Measurements from ENCODE around the gene CRY1.

CRY1 gene

DNA sequence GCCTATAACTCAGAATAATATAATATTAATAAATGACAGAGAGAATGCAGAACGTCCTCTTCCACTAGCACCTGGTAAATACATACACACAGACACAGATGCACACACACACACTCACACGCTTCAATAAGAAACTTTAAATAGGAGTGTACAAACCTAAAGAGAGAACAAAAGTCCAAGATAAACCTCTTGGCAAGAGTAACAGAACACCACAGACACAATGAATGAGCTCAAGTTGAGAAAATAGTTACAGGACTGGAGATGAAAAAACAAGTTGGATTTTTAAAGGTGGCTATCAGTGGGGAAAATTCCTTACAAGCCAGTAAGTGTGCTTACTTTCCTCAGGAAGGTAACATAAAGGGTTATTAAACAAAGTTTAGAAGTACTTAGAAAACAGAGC is 35.2 kb downstream of the CRY1 start:
- Histone ChIP-seq H3K36me3 (ENCODE audit: low read length) (0 out of 2 replicates have a peak, but pooled peaks cover 2% of the 10 kb centered on the region), H3F3A (ENCODE audit: insufficient read depth) (no peaks in the 10 kb centered on the region), H2AFZ (ENCODE audit: low read depth, low read length, severe bottlenecking) (no peak overlapping the region), H3K27me3 (ENCODE audit: low read length) (no peaks in the 10 kb centered on the region), H3K4me3 (ENCODE audit: insufficient read depth, low read length, poor library complexity, severe bottlenecking) (no peak overlapping the region), H3K4me2 (ENCODE audit: low read depth, low read length, poor library complexity, severe bottlenecking) (no peak overlapping the region), H3K27ac (ENCODE audit: low read depth, low read length) (no peak overlapping the region), H4K20me1 (ENCODE audit: low read depth, low read length) (no peaks in the 10 kb centered on the region), H3K9me3 (ENCODE audit: insufficient read depth, low read length) (0 out of 2 replicates have a peak, but pooled peaks cover 6% of the 10 kb centered on the region), H3K9ac (ENCODE audit: low read length) (no peak overlapping the region), H3K9me2 (replicated peaks; ENCODE audit: insufficient read depth, low read length) (no peaks in the 10 kb centered on the region), H3K79me2 (ENCODE audit: insufficient read depth, low read length) (no peaks in the 10 kb centered on the region)
- TF ChIP-seq EZH2phosphoT487 (conservative IDR thresholded peaks at IDR 0.05; ENCODE audit: low read length), result no peak
- TF ChIP-seq, protein P1, sequence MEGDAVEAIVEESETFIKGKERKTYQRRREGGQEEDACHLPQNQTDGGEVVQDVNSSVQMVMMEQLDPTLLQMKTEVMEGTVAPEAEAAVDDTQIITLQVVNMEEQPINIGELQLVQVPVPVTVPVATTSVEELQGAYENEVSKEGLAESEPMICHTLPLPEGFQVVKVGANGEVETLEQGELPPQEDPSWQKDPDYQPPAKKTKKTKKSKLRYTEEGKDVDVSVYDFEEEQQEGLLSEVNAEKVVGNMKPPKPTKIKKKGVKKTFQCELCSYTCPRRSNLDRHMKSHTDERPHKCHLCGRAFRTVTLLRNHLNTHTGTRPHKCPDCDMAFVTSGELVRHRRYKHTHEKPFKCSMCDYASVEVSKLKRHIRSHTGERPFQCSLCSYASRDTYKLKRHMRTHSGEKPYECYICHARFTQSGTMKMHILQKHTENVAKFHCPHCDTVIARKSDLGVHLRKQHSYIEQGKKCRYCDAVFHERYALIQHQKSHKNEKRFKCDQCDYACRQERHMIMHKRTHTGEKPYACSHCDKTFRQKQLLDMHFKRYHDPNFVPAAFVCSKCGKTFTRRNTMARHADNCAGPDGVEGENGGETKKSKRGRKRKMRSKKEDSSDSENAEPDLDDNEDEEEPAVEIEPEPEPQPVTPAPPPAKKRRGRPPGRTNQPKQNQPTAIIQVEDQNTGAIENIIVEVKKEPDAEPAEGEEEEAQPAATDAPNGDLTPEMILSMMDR (IDR thresholded peaks at IDR 0.05; ENCODE audit: insufficient read depth, low read length, poor library complexity, severe bottlenecking), result no peak

DNA sequence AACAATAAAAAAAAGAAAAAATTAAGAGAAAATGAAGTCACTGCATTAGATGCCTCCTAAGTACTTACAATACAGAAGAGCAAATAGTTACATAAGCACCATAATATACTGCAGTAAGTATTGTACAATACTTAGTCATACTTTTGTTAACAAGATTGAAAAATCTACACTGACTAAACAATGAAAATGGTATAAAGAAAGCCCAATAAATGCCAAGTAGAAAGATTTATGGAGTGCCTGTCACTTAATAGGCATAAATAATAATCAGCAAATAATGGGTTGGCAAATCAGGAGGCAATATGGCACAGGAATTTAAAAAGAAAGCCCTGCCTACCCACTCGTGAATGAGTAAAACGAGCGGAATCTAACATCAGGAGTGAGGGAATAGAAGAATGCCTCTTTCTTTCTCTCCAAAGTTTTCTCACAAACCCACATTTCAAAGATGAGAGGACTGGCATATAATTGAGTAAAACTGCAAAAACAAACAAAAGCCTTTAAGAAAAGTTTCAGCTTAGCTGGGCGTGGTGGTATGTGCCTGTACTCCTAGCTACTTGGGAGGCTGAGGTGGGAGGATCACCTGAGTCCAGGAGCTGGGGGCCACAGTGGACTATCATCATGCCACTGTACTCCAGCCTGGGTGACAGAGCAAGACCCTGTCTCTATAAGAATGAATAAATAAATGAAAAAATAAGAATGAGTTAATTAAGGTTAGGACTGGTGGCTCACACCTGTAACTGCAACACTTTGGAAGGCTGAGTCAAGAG is 36.1 kb downstream of the CRY1 start:
- Histone ChIP-seq H3K9me2 (replicated peaks; ENCODE audit: insufficient read depth, low read length) (no peaks in the 10 kb centered on the region), H3K9ac (ENCODE audit: low read length) (no peak overlapping the region), H2AFZ (ENCODE audit: low read depth, low read length, severe bottlenecking) (no peak overlapping the region), H3K27ac (ENCODE audit: low read depth, low read length) (no peak overlapping the region), H3F3A (ENCODE audit: insufficient read depth) (no peaks in the 10 kb centered on the region), H3K36me3 (ENCODE audit: low read length) (0 out of 2 replicates have a peak, but pooled peaks cover 2% of the 10 kb centered on the region), H3K27me3 (ENCODE audit: low read length) (no peaks in the 10 kb centered on the region), H3K4me2 (ENCODE audit: low read depth, low read length, poor library complexity, severe bottlenecking) (no peak overlapping the region), H3K9me3 (ENCODE audit: insufficient read depth, low read length) (0 out of 2 replicates have a peak, but pooled peaks cover 6% of the 10 kb centered on the region), H3K79me2 (ENCODE audit: insufficient read depth, low read length) (no peaks in the 10 kb centered on the region), H3K4me3 (ENCODE audit: insufficient read depth, low read length, poor library complexity, severe bottlenecking) (no peak overlapping the region), H4K20me1 (ENCODE audit: low read depth, low read length) (no peaks in the 10 kb centered on the region)
- no peak for TF ChIP-seq EZH2phosphoT487 (conservative IDR thresholded peaks at IDR 0.05; ENCODE audit: low read length)
- TF ChIP-seq, protein P1 (IDR thresholded peaks at IDR 0.05; ENCODE audit: insufficient read depth, low read length, poor library complexity, severe bottlenecking), result no peak

DNA sequence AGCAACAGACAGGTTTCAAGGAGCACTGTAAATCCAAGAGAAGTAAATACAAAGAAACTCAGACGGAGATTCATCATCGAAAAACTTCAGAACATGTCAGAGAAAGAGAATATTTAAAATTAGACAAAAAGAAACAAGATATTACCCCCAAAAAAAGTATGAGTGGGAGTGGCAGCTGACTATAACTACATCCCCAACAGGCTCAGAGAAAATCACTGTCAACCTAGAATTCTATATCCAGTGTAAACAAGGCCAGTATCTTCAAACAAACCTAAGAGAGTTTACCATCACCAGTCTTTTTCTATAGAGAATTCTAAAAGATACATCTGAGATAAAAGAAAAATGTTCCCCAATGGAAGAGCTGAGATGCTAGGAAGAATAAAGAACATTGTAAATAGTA is 39.6 kb downstream of the CRY1 start:
- H3K27ac ChIP-seq (ENCODE audit: low read depth, low read length), result no peak overlapping the region
- H3K27me3 ChIP-seq (ENCODE audit: low read length), result no peaks in the 10 kb centered on the region
- H3K36me3 ChIP-seq (ENCODE audit: low read length), result 0 out of 2 replicates have a peak, but pooled peaks cover 2% of the 10 kb centered on the region
- no peak overlapping the region for H2AFZ ChIP-seq (ENCODE audit: low read depth, low read length, severe bottlenecking)
- no peak overlapping the region for H3K4me2 ChIP-seq (ENCODE audit: low read depth, low read length, poor library complexity, severe bottlenecking)
- 0 out of 2 replicates have a peak, but pooled peaks cover 6% of the 10 kb centered on the region for H3K9me3 ChIP-seq (ENCODE audit: insufficient read depth, low read length)
- H3K79me2 ChIP-seq (ENCODE audit: insufficient read depth, low read length), result no peaks in the 10 kb centered on the region
- H3F3A ChIP-seq (ENCODE audit: insufficient read depth), result no peaks in the 10 kb centered on the region
- H3K9ac ChIP-seq (ENCODE audit: low read length), result no peak overlapping the region
- no peak overlapping the region for H3K4me3 ChIP-seq (ENCODE audit: insufficient read depth, low read length, poor library complexity, severe bottlenecking)
- TF ChIP-seq, protein P1 (IDR thresholded peaks at IDR 0.05; ENCODE audit: insufficient read depth, low read length, poor library complexity, severe bottlenecking), result no peak
- no peak for TF ChIP-seq EZH2phosphoT487 (conservative IDR thresholded peaks at IDR 0.05; ENCODE audit: low read length)
- no peaks in the 10 kb centered on the region for H3K9me2 ChIP-seq (replicated peaks; ENCODE audit: insufficient read depth, low read length)
- H4K20me1 ChIP-seq (ENCODE audit: low read depth, low read length), result no peaks in the 10 kb centered on the region

All from SU-DHL-6 (cell line).